SIG-M5 treated with dmso at 0.1 percent for 504 hours (cell line): Measurements from ENCODE around the gene FAM76B.
A peak's percentile ranks its signal among the peaks of the same experiment; 100 is the strongest.
"Not testable (repeated sequence)": the region's sequence is repeated elsewhere in the genome, so short reads cannot be mapped to it uniquely, and the experiment has no call there.

Source experiments
- DNase-seq: peaks from one replicate; lab custom pipeline; 2025; ENCODE audit not compliant: unreplicated experiment; lab: John Stamatoyannopoulos, UW

FAM76B gene

DNA sequence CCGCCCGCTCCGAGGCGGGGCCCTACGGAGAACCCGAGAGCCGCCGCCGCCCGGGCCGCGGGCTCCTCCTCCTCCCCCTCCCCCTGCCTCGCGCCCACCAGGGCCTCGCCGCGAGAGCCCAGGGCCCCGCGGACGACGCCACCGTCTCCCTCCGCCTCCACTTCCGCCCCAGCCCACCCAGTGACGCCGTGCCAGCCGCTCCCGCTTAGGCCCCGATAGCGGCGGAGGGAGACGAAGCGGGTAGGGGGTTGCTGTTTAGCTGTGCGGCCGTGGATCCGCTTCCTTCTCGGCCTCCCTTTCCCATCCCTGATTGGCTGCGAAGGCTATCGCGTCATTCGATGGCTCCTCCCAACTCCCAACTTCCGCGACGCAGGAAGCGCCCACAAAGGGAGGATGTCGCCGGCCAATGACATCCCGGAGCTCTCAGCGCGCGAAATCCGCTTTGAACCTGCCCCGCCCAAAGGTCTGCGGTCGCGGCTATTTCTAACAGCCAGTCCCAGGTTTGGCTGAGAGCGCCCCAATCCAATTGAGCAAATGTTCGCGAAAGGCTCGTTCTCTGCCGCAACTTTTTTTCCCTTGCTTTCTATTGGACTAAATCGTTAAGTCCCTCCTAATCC, at the start of gene FAM76B:
FAM76B (minus strand) TSS at position 277 of the 617 bp plus-strand sequence. CDS start 304 bp downstream, outside the sequence.
- DNase-seq = peak; percentile 96

GRCh38 chr11:95835768-95836488, 46.3 kb upstream of the FAM76B start:
- peak; percentile 48 for DNase-seq

GRCh38 chr11:95835351-95835750, 45.8 kb upstream of the FAM76B start:
- DNase-seq = no peak

DNA sequence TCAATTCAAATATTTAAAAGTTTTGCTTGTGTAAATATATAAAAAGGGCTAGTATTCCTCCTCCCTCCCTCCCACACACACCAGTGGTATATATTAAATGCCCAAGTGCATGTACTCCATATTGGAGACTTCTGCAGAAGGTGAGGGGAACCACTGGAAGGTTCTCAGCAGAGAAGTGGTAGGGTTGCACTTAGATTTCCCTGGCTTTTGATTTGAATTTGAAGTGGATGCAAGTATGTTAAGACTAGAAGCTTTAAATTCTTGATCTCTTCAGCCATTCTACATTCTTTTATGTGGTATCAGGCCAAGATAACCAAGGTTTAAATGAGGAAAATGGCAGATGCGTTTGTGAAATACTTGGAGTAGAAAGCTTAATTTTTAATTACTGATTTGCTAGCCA, 43.8 kb upstream of the FAM76B start:
- no peak for DNase-seq

DNA sequence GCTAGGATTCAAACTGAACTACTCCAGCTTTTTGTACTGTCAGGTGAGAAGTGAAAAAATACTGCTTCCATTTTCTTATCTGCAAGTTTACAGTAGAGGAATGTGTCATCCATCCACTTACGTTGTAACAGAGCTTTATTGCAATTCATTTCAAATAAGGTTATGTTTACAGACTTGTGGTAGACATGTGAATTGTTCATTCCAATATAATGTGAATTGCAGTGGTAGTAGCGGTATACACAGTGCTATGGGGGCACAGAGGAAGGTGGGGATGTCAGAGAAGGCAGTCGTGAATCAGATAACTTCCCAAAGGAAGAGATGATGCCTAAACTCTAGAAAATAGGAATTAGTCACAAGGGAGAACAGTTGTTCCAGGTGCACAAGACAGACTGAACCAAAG, 43.2 kb upstream of the FAM76B start:
- DNase-seq = no peak

DNA sequence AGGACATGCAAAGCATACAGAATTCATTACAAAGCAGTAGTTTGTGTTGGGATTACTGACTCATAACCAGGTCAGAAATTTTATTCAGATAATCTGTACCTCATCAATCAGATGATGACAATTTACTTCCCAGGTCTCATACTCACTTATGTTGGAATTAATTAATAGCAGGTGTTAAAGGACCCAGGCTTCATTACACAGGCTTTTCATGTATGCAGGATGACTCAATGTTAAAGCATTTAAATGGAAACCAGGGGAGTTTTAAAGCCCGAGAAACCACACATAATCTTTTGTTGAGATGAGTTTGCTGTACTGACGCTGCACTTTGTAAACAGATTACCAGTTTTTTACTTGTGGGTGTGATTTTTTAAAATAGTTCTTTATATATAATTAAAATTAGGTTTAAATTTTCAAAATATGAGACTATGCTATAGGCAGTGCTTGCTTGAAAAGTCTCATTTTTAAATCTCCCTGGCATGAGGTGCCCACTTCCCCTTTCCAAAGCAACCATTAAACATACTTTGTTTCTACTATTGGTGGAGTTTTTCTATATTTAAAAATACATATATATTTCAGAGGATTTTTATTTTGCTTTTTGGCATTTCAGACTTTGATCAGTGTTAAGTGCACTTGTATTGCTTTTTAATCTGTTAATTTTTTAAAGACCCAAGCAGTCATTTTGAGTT, 41.8 kb upstream of the FAM76B start:
- no peak for DNase-seq

DNA sequence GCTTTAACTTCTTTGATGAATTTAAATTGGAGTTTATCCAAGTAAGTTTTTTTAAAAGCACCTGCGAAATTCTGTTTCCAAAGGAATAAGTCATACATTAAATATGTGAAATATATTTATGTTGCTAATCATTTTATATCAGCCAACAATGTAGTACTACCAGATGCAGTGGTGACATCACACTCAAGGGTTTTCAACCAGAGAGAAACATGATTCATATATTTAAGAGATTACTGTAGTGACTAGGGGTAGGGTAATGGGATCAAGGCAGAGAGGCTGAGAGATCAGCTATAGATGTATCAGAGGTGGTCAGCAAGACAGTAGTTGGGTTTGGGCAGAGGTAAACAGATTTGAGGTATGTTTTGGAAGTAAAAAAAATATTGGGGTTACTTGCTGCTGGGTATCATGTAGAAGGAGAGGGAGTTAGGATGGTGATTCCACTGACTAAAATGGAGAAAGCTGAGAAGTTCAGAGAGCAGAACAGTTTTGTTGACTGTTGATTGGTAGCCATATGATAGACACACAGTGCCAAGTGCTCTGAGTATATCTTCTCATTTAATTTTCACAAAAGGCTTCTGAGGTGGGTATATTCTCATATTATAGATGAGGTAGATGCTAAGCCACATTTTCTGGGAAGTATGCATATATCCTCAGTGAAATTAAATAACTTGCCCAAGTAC, 40.1 kb upstream of the FAM76B start:
- no peak for DNase-seq

DNA sequence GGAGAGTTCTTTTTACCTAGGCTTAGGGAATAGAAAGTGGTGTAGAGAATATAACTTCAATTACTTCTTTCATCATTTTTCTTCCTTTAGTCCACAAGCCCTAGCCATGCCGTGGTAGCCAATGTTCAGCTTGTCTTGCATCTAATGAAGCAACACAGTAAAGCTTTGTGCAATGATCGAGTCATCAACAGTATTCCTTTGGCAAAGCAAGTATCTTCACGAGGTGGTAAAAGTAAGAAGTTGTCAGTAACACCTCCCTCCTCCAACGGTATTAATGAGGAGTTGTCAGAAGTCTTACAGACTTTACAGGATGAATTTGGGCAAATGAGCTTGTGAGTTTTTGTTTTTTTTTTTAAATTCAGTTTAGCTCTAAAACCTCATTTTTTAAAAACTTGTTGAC, 38.1 kb upstream of the FAM76B start:
- no peak for DNase-seq

GRCh38 chr11:95821640-95822039, 32.1 kb upstream of the FAM76B start:
- no peak for DNase-seq

GRCh38 chr11:95816037-95816436, 26.5 kb upstream of the FAM76B start:
- DNase-seq = no peak

DNA sequence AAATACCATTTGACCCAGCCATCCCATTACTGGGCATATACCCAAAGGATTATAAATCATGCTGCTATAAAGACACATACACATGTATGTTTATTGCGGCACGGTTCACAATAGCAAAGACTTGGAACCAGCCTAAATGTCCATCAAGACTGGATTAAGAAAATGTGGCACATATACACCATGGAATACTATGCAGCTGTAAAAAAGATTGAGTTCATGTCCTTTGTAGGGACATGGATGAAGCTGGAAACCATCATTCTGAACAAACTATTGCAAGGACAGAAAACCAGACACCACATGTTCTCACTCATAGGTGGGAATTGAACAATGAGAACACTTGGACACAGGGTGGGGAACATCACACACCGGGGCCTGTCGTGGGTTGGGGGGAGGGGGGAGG, 21.5 kb upstream of the FAM76B start:
- DNase-seq = not testable (repeated sequence)

DNA sequence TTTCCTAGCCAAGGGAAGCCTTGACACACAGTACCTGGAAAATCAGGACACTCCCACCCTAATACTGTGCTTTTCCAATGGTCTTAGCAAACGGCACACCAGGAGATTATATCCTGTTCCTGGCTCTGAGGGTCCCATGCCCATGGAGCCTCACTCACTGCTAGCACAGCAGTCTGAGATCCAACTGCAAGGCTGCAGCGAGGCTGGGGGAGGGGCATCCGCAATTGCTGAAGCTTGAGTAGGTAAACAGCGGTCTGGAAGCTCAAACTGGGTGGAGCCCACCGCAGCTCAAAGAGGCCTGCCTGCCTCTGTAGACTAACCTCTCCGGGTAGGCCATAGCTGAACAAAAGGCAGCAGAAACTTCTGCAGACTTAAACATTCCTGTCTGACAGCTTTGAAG, 16.9 kb upstream of the FAM76B start:
- DNase-seq = not testable (repeated sequence)

DNA sequence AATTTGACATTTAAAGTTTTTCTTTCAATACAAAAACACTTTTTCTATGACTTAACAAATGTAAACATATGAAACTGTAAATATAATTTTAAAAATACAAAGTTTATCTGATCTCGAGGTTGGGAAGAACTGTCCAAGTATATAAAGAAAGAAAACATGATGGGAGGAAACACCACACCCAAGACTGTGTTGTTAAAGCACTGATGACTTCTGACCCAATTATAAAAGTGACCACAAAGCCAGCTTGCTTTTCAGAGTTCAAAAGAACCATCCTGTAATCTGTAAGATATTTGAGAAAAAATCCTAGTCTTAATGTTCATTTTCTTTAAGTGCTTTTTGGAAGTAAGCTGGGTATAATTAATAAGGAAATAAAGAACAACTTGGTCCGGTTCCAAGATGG, 16.3 kb upstream of the FAM76B start:
- DNase-seq = no peak

- DNase-seq = no peak
These were observed 14.4 kb upstream of the FAM76B start for GRCh38 chr11:95803973-95804372.

GRCh38 chr11:95802806-95803205, 13.2 kb upstream of the FAM76B start:
- no peak for DNase-seq

GRCh38 chr11:95800438-95800837, 10.9 kb upstream of the FAM76B start:
- DNase-seq = no peak

GRCh38 chr11:95799546-95799945, 10.0 kb upstream of the FAM76B start:
- DNase-seq = no peak

DNA sequence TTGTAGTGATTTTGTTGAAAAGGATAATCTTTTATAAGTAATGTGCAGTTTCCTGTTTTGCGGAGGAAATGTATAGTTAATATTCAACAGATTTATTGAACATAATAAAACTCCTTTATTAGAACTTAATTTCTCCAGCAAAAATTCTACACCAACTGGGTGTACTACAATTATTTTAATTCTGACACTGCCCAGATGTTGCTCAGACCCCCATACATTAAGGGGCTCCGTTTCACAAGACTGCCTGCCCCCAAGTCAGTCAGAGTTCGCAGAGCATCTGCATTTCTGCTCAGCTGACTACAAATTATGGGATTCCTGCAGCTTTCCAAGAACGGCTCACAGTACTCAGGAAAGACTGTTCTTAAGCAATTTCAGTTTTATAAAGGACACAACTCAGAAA, 6.9 kb upstream of the FAM76B start:
- DNase-seq = no peak

GRCh38 chr11:95795627-95796295, 6.2 kb upstream of the FAM76B start:
- DNase-seq = no peak

GRCh38 chr11:95794086-95794485, 4.5 kb upstream of the FAM76B start:
- DNase-seq = no peak

DNA sequence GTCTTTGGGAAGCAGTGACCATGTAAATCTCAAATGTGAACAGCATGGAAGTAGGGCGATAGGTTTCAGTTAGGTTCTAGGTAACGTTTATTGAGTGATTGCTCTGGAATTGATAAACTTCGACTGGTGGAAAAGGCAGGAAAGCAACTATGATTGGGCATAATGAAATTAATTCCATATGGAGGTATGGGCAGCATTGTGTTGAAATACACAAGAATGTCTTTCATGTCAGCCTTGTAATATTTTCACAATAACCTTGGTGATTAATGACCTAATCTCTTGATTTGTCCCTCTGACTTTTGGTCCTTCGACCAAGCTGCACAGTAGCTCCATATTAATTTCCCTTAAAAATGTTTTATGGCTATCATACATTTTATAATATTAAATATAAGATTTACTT, 3.5 kb upstream of the FAM76B start:
- no peak for DNase-seq
